H1 (cell line): ENCODE measurements around the gene FASLG. TPM values are rescaled to one million over a fixed set of nuclear protein-coding genes. Genes with fewer than 3 reads are reported as not detected.

Experiments
- CTCF ChIA-PET: fragments of 300-600 bp; sonication (Branson Sonifier 250); formaldehyde crosslinking; loops from one replicate; lab custom pipeline; 2021; ENCODE audit not compliant: partially characterized antibody; lab: Charles Lee
- POLR2A ChIA-PET: fragments of 300-600 bp; sonication (Branson Sonifier 250); formaldehyde crosslinking; loops from one replicate; lab custom pipeline; 2021; ENCODE audit warnings: inconsistent platforms; ENCODE audit not compliant: partially characterized antibody; lab: Charles Lee
- DNase-seq, 2 experiments: peaks; one replicate each; pipeline versions ENCODE4 v3.0.0 to v3.0.0-alpha.2; 2010 to 2022; ENCODE audit warnings: low spot score in 2 of 2, low read depth in 1 of 2, mixed read lengths in 1 of 2
- FAIRE-seq: peaks from 2 replicates; lab custom pipeline; 2011; peaks lifted over from hg19 to GRCh38; lab: Jason Lieb, UNC
- H2AFZ ChIP-seq: 2 replicates; pipeline ENCODE4 v1.8.1; 2012; ENCODE audit warnings: low read length, inconsistent platforms
- H2AK5ac ChIP-seq: 2 replicates; pipeline ENCODE4 v1.6.1; 2013; ENCODE audit warnings: low read depth, low read length
- H2BK120ac ChIP-seq: replicated peaks from 2 replicates; pipeline ENCODE3; 2013; ENCODE audit warnings: low read depth, low read length, inconsistent platforms
- H2BK12ac ChIP-seq: 2 replicates; pipeline ENCODE4 v1.6.1; 2013; ENCODE audit warnings: low read depth, low read length
- H2BK15ac ChIP-seq: 2 replicates; pipeline ENCODE4 v1.6.1; 2013; ENCODE audit warnings: low read length
- H2BK20ac ChIP-seq: 2 replicates; pipeline ENCODE4 v1.6.1; 2013; ENCODE audit warnings: low read length
- H2BK5ac ChIP-seq: 2 replicates; pipeline ENCODE4 v1.6.1; 2013; ENCODE audit warnings: low read depth, low read length
- H3K14ac ChIP-seq: 2 replicates; pipeline ENCODE4 v1.6.1; 2013; ENCODE audit warnings: inconsistent platforms; ENCODE audit not compliant: insufficient read length
- H3K18ac ChIP-seq: 2 replicates; pipeline ENCODE4 v1.6.1; 2013; ENCODE audit warnings: low read length; ENCODE audit errors: extremely low read depth
- H3K23ac ChIP-seq: 2 replicates; pipeline ENCODE4 v1.6.1; 2013; ENCODE audit warnings: inconsistent platforms; ENCODE audit not compliant: insufficient read length
- H3K23me2 ChIP-seq: 2 replicates; pipeline ENCODE4 v1.6.1; 2013; ENCODE audit warnings: low read depth, low read length
- H3K27ac ChIP-seq: 2 replicates; pipeline ENCODE4 v1.6.1; 2011; ENCODE audit warnings: low read depth, low read length, inconsistent platforms
- H3K27me3 ChIP-seq, 4 experiments: replicated peaks in 1 of 4; 1 replicate in 1 of 4; 2 replicates in 3 of 4; pipeline versions ENCODE4 v1.6.1 to v1.8.1; 2011 to 2013; ENCODE audit warnings: low read length in 3 of 4, mild to moderate bottlenecking in 3 of 4, inconsistent platforms in 2 of 4, mixed read lengths in 2 of 4, moderate library complexity in 1 of 4; ENCODE audit not compliant: control insufficient read depth in 3 of 4, insufficient read depth in 3 of 4; ENCODE audit errors: extremely low read depth in 1 of 4
- H3K36me3 ChIP-seq, 4 experiments: 2 replicates each; pipeline versions ENCODE4 v1.6.1 to v1.8.1; 2011 to 2013; ENCODE audit warnings: mild to moderate bottlenecking in 4 of 4, low read length in 3 of 4, moderate library complexity in 2 of 4, control low read depth in 1 of 4, inconsistent platforms in 1 of 4; ENCODE audit not compliant: insufficient read depth in 4 of 4, control insufficient read depth in 2 of 4
- H3K4ac ChIP-seq: replicated peaks from 2 replicates; pipeline ENCODE3; 2013; ENCODE audit warnings: low read length, low read depth, mixed read lengths, inconsistent platforms; ENCODE audit not compliant: insufficient read length
- H3K4me1 ChIP-seq, 4 experiments: replicated peaks in 1 of 4; 1 replicate in 1 of 4; 2 replicates in 3 of 4; pipeline versions ENCODE4 v1.6.1 to v1.8.1; 2011 to 2013; ENCODE audit warnings: low read length in 3 of 4, inconsistent platforms in 2 of 4, mixed read lengths in 1 of 4; ENCODE audit not compliant: insufficient read depth in 4 of 4, control insufficient read depth in 3 of 4
- H3K4me2 ChIP-seq, 2 experiments: 2 replicates each; pipeline versions ENCODE4 v1.6.1 to v1.8.1; 2011 to 2013; ENCODE audit warnings: low read depth in 2 of 2, low read length in 2 of 2, control low read depth in 1 of 2, inconsistent platforms in 1 of 2, mild to moderate bottlenecking in 1 of 2; ENCODE audit not compliant: insufficient read depth in 1 of 2
- H3K4me3 ChIP-seq, 4 experiments: fragments of 200-600, 300-600 bp in 1 of 4; sonication (generic), shearing (Covaris generic), sonication (Bioruptor Twin) in 1 of 4; 2 replicates each; pipeline versions ENCODE4 v1.5.1 to v1.8.1; 2011 to 2016; ENCODE audit warnings: low read length in 4 of 4, low read depth in 3 of 4, control low read depth in 2 of 4, inconsistent platforms in 2 of 4, mild to moderate bottlenecking in 2 of 4, mixed read lengths in 1 of 4, moderate library complexity in 1 of 4; ENCODE audit not compliant: insufficient read depth in 2 of 4; ENCODE audit errors: extremely low read depth in 1 of 4
- H3K56ac ChIP-seq: replicated peaks from 2 replicates; pipeline ENCODE3; 2013; ENCODE audit warnings: low read depth, mild to moderate bottlenecking, mixed read lengths, low read length, inconsistent platforms; ENCODE audit not compliant: insufficient read length
- H3K79me1 ChIP-seq: 2 replicates; pipeline ENCODE4 v1.6.1; 2013; ENCODE audit warnings: low read depth, low read length, control low read depth
- H3K79me2 ChIP-seq, 2 experiments: 2 replicates each; pipeline versions ENCODE4 v1.6.1 to v1.8.1; 2012 to 2013; ENCODE audit warnings: low read length in 2 of 2, mild to moderate bottlenecking in 2 of 2, inconsistent platforms in 1 of 2; ENCODE audit not compliant: insufficient read depth in 2 of 2, control insufficient read depth in 1 of 2
- H3K9ac ChIP-seq, 4 experiments: replicated peaks in 1 of 4; 1 replicate in 1 of 4; 2 replicates in 3 of 4; pipeline versions ENCODE4 v1.6.1 to v1.8.1; 2011 to 2013; ENCODE audit warnings: low read depth in 3 of 4, low read length in 3 of 4, control low read depth in 2 of 4, mild to moderate bottlenecking in 2 of 4, moderate library complexity in 2 of 4, inconsistent platforms in 1 of 4; ENCODE audit errors: extremely low read depth in 1 of 4
- H3K9me3 ChIP-seq, 2 experiments: 2 replicates each; pipeline versions ENCODE4 v1.6.1 to v1.8.1; 2012 to 2013; ENCODE audit warnings: mild to moderate bottlenecking in 2 of 2, moderate library complexity in 2 of 2, control low read depth in 1 of 2, inconsistent platforms in 1 of 2, low read depth in 1 of 2, low read length in 1 of 2, mixed read lengths in 1 of 2; ENCODE audit not compliant: insufficient read depth in 2 of 2
- H4K20me1 ChIP-seq, 2 experiments: replicated peaks in 1 of 2; 2 replicates each; pipeline versions ENCODE3 to v1.8.1; 2011 to 2013; ENCODE audit warnings: inconsistent platforms in 2 of 2, low read length in 2 of 2, mild to moderate bottlenecking in 1 of 2; ENCODE audit not compliant: insufficient read depth in 2 of 2, control insufficient read depth in 1 of 2
- H4K5ac ChIP-seq: 2 replicates; pipeline ENCODE4 v1.6.1; 2013; ENCODE audit warnings: low read length, low read depth, mixed read lengths, inconsistent platforms; ENCODE audit not compliant: insufficient read length
- H4K8ac ChIP-seq: 2 replicates; pipeline ENCODE4 v1.8.0; 2013; ENCODE audit warnings: mild to moderate bottlenecking, moderate library complexity, low read length, inconsistent platforms; ENCODE audit not compliant: insufficient read depth; ENCODE audit errors: extremely low read depth
- H4K91ac ChIP-seq: replicated peaks from 2 replicates; pipeline ENCODE3; 2013; ENCODE audit warnings: low read length, mixed read lengths, inconsistent platforms; ENCODE audit not compliant: insufficient read length
- CREB1 ChIP-seq: IDR thresholded peaks from 2 replicates; pipeline ENCODE4 v1.6.1; 2012; ENCODE audit warnings: inconsistent platforms
- NRF1 ChIP-seq: IDR thresholded peaks from 2 replicates; pipeline ENCODE4 v1.6.1; 2011; ENCODE audit warnings: mild to moderate bottlenecking, low read depth, low read length, improper control_type of control experiment
- SAP30 ChIP-seq: fragments of 300-600 bp; sonication (generic); IDR thresholded peaks from 2 replicates; pipeline ENCODE4 v1.7.1; 2012; ENCODE audit warnings: low read length, moderate library complexity, mild to moderate bottlenecking, inconsistent platforms; ENCODE audit not compliant: insufficient read depth, insufficient replicate concordance
- SUZ12 ChIP-seq: fragments of 200-600 bp; sonication (generic); IDR thresholded peaks from 2 replicates; pipeline ENCODE4 v1.6.1; 2012; ENCODE audit warnings: mild to moderate bottlenecking, inconsistent platforms, low read length, moderate library complexity, mixed read lengths
- TAF7 ChIP-seq: optimal IDR thresholded peaks from 2 replicates; pipeline ENCODE3; 2011; ENCODE audit warnings: low read depth, mild to moderate bottlenecking, inconsistent platforms, low read length, moderate library complexity, borderline replicate concordance
- TBP ChIP-seq: IDR thresholded peaks from 2 replicates; pipeline ENCODE4 v1.6.1; 2011; ENCODE audit warnings: low read depth, low read length, improper control_type of control experiment
- WGBS, 2 experiments: shearing (Covaris generic) in 1 of 2; methylation state at CpG; one replicate each; pipeline versions ENCODE4 v1.1.6 to v1.1.7; 2013 to 2015; ENCODE audit warnings: low lambda C conversion rate in 2 of 2, mixed read lengths in 2 of 2, inconsistent platforms in 1 of 2, low coverage in 1 of 2, missing lambda C conversion rate in 1 of 2; ENCODE audit not compliant: insufficient replicate concordance in 2 of 2, insufficient coverage in 1 of 2, insufficient read length in 1 of 2; ENCODE audit errors: extremely low coverage in 1 of 2, missing lambda C conversion rate in 1 of 2; 5-methylcytosine and 5-hydroxymethylcytosine counted together
- polyA plus RNA-seq, 7 experiments: library from polyadenylated mRNA; depleted of rRNA in 3 of 7; stranded (reverse) in 5 of 7; unstranded in 2 of 7; fragments of >200 nt in 5 of 7; fragments of 200-250 nt in 2 of 7; gene quantifications; 1 replicate in 5 of 7; 2 replicates in 1 of 7; 4 replicates in 1 of 7; pipeline versions ENCODE4 v1.2.1 to v1.2.3, GENCODE V29; 2011 to 2013; ENCODE audit warnings: missing spikeins in 2 of 7, mixed read lengths in 2 of 7
- total RNA-seq: library from RNA; stranded (reverse); fragmentation: NEBNext Ultra II Directional; extraction: Animal tissue kit (Norgen Biotek cat#: 25700); gene quantifications from 2 replicates; pipeline ENCODE4 v1.2.1, GENCODE V29; 2021
- TF ChIP-seq, protein P1 (sequence below): IDR thresholded peaks from 2 replicates; pipeline ENCODE4 v1.6.1; 2012; ENCODE audit warnings: inconsistent platforms
- TF ChIP-seq, protein P2 (sequence below): IDR thresholded peaks from 2 replicates; pipeline ENCODE4 v1.6.1; 2012; ENCODE audit warnings: low read length, inconsistent platforms

FASLG gene
- total and polyA plus RNA-seq, 2 of the 8 experiments (the other 6 are each of a cell fraction or from before 2014, with no cell fraction given): not detected

- H3K36me3 ChIP-seq: no peaks in the 10 kb centered on the region
- H2AFZ ChIP-seq: no peak overlapping the region
- CTCF ChIA-PET: interaction anchor here (0.6 to 4.8 kb wide), 8 partner anchors 11 to 827 kb away, joined by 3 to 19 read pairs (median 3); no protein-coding TSS in a partner anchor
- no peak overlapping the region for H4K5ac ChIP-seq
- no peak overlapping the region for H3K14ac ChIP-seq
- POLR2A ChIA-PET: no interaction called here
- DNase-seq: no peak
- H3K18ac ChIP-seq: no peak overlapping the region
- H3K23ac ChIP-seq: no peak overlapping the region
- no peak overlapping the region for H2BK12ac ChIP-seq
- no peaks in the 10 kb centered on the region for H3K79me2 ChIP-seq
- H3K9ac ChIP-seq: no peak overlapping the region
- H2BK20ac ChIP-seq: no peak overlapping the region
- H3K4me1 ChIP-seq: no peaks in the 10 kb centered on the region
- no peak overlapping the region for H4K8ac ChIP-seq
- no peak overlapping the region for H2BK5ac ChIP-seq
- H3K4me3 ChIP-seq: no peak overlapping the region
- no peaks in the 10 kb centered on the region for H3K79me1 ChIP-seq
- no peak overlapping the region for H4K91ac ChIP-seq
- no peaks in the 10 kb centered on the region; a peak in 1 of 4 replicates for H3K9me3 ChIP-seq
- no peaks in the 10 kb centered on the region for H3K27me3 ChIP-seq
- H2BK15ac ChIP-seq: no peak overlapping the region
- H3K4me2 ChIP-seq: no peak overlapping the region
- no peak overlapping the region for H2BK120ac ChIP-seq
- H3K23me2 ChIP-seq: no peaks in the 10 kb centered on the region
- WGBS, 2 experiments: 89% methylated on average over 8 of the region's 8 CpGs; no CpG with 5 or more reads in 1 of the 2 experiments
- no peak overlapping the region for H3K56ac ChIP-seq
- no peak overlapping the region for H3K27ac ChIP-seq
- H4K20me1 ChIP-seq: no peaks in the 10 kb centered on the region
- H2AK5ac ChIP-seq: no peak overlapping the region
- no peak for FAIRE-seq
- no peak overlapping the region for H3K4ac ChIP-seq
- TF ChIP-seq NRF1 (no peak), SAP30 (no peak), CREB1 (no peak), TBP (no peak), SUZ12 (no peak), TAF7 (no peak)
- TF ChIP-seq, protein P1, sequence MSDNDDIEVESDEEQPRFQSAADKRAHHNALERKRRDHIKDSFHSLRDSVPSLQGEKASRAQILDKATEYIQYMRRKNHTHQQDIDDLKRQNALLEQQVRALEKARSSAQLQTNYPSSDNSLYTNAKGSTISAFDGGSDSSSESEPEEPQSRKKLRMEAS: no peak
- TF ChIP-seq, protein P2, sequence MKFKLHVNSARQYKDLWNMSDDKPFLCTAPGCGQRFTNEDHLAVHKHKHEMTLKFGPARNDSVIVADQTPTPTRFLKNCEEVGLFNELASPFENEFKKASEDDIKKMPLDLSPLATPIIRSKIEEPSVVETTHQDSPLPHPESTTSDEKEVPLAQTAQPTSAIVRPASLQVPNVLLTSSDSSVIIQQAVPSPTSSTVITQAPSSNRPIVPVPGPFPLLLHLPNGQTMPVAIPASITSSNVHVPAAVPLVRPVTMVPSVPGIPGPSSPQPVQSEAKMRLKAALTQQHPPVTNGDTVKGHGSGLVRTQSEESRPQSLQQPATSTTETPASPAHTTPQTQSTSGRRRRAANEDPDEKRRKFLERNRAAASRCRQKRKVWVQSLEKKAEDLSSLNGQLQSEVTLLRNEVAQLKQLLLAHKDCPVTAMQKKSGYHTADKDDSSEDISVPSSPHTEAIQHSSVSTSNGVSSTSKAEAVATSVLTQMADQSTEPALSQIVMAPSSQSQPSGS: no peak
Observed at GRCh38 chr1:172640111-172640510, 18.8 kb upstream of the FASLG start.
